ENCODE measurements around the gene OR4D1.
A peak's percentile ranks its signal among the peaks of the same experiment; 100 is the strongest.

The OR4D1 gene

GRCh38 chr17:58156839-58157803 is 8.9 kb downstream of the OR4D1 start:
- no peak for DNase-seq

- no peak for DNase-seq
Measured at GRCh38 chr17:58158181-58158580, 10.0 kb downstream of the OR4D1 start.

- no peak for DNase-seq
Measured at GRCh38 chr17:58161566-58161965, 13.4 kb downstream of the OR4D1 start.

GRCh38 chr17:58165981-58166380 is 17.8 kb downstream of the OR4D1 start:
- DNase-seq: no peak

- no peak for DNase-seq
Measured at GRCh38 chr17:58166682-58167081, 18.5 kb downstream of the OR4D1 start, which contains the start of gene OR4D2. Gene OR4D2, plus strand, starts transcription at chr17:58166982. Its CDS starts 2,674 bp downstream, at chr17:58169656.

- DNase-seq: no peak
Measured at GRCh38 chr17:58170622-58171021, 22.4 kb downstream of the OR4D1 start.

- DNase-seq: no peak
Measured at GRCh38 chr17:58172369-58173071, 24.3 kb downstream of the OR4D1 start.

- no peak for DNase-seq
Measured at GRCh38 chr17:58174871-58175270, 26.7 kb downstream of the OR4D1 start.

GRCh38 chr17:58176200-58176599 is 28.0 kb downstream of the OR4D1 start:
- no peak for DNase-seq

- no peak for DNase-seq
Measured at GRCh38 chr17:58181796-58182195, 33.6 kb downstream of the OR4D1 start.

- DNase-seq: no peak
Measured at GRCh38 chr17:58183514-58183913, 35.3 kb downstream of the OR4D1 start.

- no peak for DNase-seq
Measured at GRCh38 chr17:58184308-58184985, 36.3 kb downstream of the OR4D1 start.

GRCh38 chr17:58184986-58185761 is 37.0 kb downstream of the OR4D1 start:
- DNase-seq: no peak

GRCh38 chr17:58186591-58186990 is 38.4 kb downstream of the OR4D1 start:
- no peak for DNase-seq

- no peak for DNase-seq
Measured at GRCh38 chr17:58187063-58187462, 38.9 kb downstream of the OR4D1 start.

GRCh38 chr17:58187675-58188074 is 39.5 kb downstream of the OR4D1 start:
- no peak for DNase-seq

GRCh38 chr17:58189436-58190146 is 41.4 kb downstream of the OR4D1 start:
- DNase-seq: peak; percentile 42

GRCh38 chr17:58191241-58191896 is 43.2 kb downstream of the OR4D1 start:
- DNase-seq: no peak

- no peak for DNase-seq
Measured at GRCh38 chr17:58192612-58193011, 44.4 kb downstream of the OR4D1 start, which contains the start of gene EPX. Gene EPX, plus strand, starts transcription at chr17:58192726. Its CDS starts 121 bp downstream, at chr17:58192847.

- no peak for DNase-seq
Measured at GRCh38 chr17:58193641-58194255, 45.6 kb downstream of the OR4D1 start.

Measured in 8988T (cell line).